ENCODE results near the gene TBCK.

DNA sequence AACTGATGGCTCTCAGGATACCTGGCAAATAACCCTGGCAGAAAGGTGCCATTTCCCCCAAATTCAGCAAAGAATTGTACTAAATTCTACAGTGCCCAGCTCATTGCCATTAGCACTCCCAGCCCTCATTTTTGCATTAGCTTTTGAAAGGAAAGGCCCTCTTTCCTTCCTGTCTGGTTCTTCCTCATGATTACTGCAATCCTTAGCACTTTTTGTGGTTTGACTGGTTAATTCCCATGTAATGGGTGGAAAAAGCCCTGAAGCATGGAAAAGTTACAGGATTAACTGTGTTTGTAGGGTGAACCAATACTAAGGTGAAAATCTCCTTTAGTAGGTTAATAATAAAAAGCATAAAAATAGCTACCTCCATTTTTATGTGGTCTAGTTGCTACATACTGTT, 281.3 kb downstream of the TBCK start:
- TF ChIP-seq, protein P1, sequence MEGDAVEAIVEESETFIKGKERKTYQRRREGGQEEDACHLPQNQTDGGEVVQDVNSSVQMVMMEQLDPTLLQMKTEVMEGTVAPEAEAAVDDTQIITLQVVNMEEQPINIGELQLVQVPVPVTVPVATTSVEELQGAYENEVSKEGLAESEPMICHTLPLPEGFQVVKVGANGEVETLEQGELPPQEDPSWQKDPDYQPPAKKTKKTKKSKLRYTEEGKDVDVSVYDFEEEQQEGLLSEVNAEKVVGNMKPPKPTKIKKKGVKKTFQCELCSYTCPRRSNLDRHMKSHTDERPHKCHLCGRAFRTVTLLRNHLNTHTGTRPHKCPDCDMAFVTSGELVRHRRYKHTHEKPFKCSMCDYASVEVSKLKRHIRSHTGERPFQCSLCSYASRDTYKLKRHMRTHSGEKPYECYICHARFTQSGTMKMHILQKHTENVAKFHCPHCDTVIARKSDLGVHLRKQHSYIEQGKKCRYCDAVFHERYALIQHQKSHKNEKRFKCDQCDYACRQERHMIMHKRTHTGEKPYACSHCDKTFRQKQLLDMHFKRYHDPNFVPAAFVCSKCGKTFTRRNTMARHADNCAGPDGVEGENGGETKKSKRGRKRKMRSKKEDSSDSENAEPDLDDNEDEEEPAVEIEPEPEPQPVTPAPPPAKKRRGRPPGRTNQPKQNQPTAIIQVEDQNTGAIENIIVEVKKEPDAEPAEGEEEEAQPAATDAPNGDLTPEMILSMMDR (conservative IDR thresholded peaks at IDR 0.05; ENCODE audit: low read depth, low read length) = no peak
- TF ChIP-seq EZH2 (IDR thresholded peaks at IDR 0.05; ENCODE audit: low read length, unreplicated experiment) (no peak), EZH2phosphoT487 (IDR thresholded peaks at IDR 0.05; ENCODE audit: borderline replicate concordance, low read length) (no peak)

All from PC-3 (cell line).